ENCODE measurements around the gene BOD1.

BOD1 gene

GRCh38 chr5:173640156-173640804, 23.8 kb upstream of the BOD1 start:
- no peak for TF ChIP-seq CTCF (IDR thresholded peaks at IDR 0.05; ENCODE audit: borderline replicate concordance, insufficient read depth, low read depth, low read length)
- no peak overlapping the region for H3K4me3 ChIP-seq (ENCODE audit: low read depth, low read length)

- TF ChIP-seq CTCF (IDR thresholded peaks at IDR 0.05; ENCODE audit: borderline replicate concordance, insufficient read depth, low read depth, low read length) = 0 out of 2 replicates have a peak, but pooled peaks have one; percentile 3
- H3K4me3 ChIP-seq (ENCODE audit: low read depth, low read length) = no peak overlapping the region
Measured at GRCh38 chr5:173638126-173639040, 21.9 kb upstream of the BOD1 start.

DNA sequence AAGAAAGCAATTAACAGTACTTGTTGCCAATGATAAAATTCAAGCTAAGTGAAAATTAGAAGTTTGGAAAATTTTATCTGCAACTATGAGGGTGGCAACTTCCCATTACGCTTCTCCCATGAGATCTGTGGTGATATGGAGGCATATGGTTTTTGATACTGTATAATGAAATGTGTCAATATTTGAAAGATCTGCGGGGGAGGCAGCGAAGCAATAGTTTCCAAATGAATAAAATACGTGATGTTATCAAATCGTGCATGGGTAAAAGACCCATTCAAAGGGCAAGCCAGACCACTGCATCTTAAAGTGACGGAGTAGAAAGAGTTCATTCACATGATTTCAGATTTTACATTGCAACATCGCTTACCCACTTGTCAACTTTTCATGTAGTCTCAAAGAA, 20.9 kb upstream of the BOD1 start:
- no peak overlapping the region for H3K4me3 ChIP-seq (ENCODE audit: low read depth, low read length)
- TF ChIP-seq CTCF (IDR thresholded peaks at IDR 0.05; ENCODE audit: borderline replicate concordance, insufficient read depth, low read depth, low read length) = no peak

DNA sequence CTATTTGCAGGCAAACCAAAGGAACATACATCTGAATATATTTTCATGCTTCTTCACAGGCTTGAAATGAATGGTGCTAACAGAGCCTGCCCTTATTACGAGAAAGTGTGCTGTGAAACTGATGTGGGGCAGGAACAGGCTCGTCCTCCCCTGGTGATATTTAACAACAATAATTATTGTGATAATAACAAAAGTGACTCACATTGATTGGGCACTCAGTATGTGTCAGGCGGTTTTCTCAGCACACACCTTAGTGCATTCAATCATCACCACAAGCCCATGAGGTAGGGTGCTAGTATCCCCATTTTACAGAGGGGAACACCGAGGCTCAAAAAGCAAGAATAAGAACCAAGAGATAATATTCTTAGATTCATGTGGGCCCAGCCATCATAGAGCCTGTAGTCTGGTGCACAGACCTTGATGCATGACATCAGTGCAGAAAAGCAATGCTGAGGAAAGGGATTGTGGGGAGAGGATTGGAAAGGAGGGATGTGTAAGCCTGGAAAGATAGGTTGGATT, 18.1 kb upstream of the BOD1 start:
- no peak for TF ChIP-seq CTCF (IDR thresholded peaks at IDR 0.05; ENCODE audit: borderline replicate concordance, insufficient read depth, low read depth, low read length)
- no peak overlapping the region for H3K4me3 ChIP-seq (ENCODE audit: low read depth, low read length)

- no peak overlapping the region for H3K4me3 ChIP-seq (ENCODE audit: low read depth, low read length)
Measured at GRCh38 chr5:173633304-173633703, 16.9 kb upstream of the BOD1 start.

GRCh38 chr5:173631478-173631877, 15.0 kb upstream of the BOD1 start:
- no peak for TF ChIP-seq CTCF (IDR thresholded peaks at IDR 0.05; ENCODE audit: borderline replicate concordance, insufficient read depth, low read depth, low read length)
- no peak overlapping the region for H3K4me3 ChIP-seq (ENCODE audit: low read depth, low read length)

More at GRCh38 chr5:173633304-173633703, 16.9 kb upstream of the BOD1 start:
- no peak for TF ChIP-seq CTCF (IDR thresholded peaks at IDR 0.05; ENCODE audit: borderline replicate concordance, insufficient read depth, low read depth, low read length)
